MV-4-11 (cell line): ENCODE measurements around the gene STPG3.
A peak's percentile ranks its signal among the peaks of the same experiment; 100 is the strongest.

Source experiments
- DNase-seq: peaks from one replicate; lab custom pipeline; 2025; lab: John Stamatoyannopoulos, UW

STPG3 gene

DNA sequence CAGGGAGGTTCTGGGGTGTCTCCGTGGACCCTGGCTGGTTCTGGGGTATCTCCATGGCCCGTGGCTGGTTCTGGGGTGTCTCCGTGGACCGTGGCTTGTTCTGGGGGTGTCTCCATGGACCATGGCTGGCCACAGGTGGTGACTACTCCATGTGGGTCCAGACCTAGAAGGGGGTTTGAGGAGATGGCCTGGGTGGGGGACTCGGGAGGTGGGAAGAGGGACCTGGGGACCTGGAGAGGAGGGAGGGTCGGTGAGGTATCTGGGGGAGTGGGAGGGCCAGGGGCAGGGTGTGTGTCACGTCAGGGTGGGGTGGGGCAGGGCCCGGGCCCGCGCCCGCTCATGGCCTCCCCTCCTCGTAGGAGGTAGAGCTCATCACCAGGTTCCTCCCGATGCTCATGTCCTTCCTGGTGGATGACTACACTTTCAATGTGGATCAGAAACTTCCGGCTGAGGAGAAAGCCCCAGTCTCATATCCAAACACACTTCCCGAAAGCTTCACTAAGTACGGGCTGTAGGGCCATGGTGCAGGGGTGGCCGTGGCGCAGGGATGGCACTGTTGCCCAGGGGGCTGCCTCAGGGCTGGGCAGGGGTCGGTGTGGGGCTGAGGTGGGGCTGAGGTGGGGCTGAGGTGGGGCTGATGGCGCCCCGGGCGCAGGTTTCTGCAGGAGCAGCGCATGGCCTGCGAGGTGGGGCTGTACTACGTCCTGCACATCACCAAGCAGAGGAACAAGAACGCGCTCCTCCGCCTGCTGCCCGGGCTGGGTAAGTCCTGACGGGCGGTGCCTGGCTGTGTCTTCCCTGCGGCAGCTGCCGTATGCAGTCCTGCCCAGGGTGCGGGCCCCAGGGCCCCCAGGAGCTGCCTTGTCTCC, 15.7 kb downstream of the STPG3 start:
- DNase-seq: no peak

DNA sequence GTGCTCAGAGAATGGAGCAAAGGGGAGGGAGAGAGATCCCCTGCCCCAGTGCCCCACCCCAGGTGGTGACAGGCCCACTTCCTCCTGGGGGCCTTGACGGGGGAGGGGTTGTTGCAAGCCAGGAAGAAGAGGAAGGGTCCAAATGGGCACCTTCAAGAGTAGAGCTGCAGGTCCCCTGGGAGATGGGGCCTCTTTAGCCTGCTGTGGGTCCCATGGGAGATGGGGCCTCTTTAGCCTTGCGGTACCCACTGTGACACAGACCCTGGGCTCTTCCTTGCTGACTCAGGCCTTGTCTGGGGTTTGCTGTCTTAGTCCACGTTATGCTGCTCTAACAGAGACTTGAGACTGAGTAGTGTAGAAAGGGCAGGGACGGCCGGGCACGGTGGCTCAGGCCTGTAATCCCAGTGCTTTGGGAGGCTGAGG, 16.9 kb downstream of the STPG3 start:
- peak; percentile 9 for DNase-seq

DNA sequence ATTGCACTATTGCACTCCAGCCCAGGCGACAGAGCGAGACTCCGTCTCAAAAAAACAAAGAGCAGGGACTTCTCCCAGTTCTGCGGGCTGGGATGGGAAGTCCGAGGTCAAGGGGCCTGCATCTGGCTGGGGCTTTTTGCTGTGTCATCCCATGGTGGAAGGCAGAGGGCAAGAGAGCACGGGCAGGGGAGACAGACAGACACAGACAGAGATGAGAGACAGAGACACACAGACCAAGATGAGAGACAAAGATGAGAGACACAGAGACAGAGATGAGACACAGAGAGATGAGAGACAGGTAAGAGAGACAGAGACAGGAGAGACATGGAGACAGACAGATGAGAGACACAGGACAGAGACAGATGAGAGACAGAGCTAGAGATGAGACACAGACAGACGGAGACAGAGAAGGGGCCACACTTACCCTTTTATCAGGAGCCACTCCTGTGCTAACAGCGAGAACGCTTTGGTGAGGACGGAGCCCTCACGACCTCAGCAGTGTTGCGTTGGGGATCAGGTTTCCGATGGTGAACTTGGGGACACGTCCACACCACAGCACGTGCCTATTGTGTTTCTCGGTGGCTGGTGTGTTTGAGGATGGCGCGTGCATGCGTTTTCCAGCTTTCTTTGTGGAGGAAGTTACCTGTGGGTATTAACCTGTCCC, 17.6 kb downstream of the STPG3 start:
- DNase-seq: no peak

DNA sequence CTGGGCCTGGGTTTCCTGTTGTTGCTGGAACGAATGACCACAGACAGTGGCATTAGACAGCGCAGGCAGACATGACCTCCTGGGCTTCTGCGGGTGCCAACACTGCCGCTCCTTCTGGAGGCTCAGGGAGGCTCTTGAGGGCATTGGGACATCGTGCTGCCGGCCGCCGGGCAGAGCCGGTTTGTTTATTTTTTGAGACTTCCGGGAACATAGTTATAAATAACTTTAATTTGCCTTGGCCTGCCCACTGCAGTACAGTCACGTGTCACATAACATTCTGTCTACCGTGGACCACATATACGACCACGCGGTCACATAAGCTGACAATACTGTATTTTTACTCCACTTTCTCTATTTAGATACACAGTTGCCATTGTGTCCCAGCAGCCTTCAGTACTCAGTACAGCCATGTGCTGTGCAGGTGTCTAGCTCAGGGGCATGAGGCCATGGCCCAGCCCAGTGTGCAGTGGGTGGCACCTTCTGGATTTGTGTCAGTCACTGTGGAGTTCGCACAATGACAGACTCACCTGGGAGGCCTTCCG, 18.2 kb downstream of the STPG3 start:
- DNase-seq: peak; percentile 68

DNA sequence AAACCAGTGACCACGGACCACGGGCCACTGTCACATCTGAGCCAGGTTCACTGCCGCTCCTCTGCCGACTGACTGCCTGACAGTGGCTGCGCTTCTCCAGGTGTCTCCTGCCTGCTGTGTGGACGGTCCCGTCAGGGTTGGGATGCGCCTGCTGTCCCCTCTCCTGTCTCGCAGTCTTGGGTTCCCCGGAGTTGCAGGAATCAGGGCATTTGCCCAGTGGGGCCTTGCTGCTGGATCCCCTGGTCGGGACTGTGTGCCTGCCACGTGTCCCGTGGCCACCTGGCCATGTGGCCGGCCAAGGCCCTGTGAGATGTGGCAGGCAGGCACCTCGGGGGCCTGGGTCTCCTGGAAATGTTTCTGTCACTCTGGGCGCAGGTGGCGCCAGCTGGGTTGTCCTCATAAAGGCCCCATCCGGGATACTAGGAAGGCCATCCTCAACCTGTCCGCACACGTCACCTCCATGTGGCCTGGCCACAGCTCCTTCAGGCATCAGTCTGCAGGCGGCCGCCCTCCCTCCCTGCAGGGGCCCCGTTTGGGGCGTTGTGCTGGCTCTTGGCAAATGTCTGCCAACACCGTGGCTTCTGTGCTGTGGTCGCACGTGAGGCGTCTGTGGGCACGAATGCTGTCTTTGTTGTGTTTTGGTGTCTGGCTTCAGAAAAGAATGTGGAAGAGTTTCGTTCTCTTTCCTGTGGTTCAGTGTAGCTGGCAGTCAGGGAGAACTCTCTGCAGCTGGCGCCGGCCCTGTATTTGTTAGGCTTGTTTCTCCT, 20.0 kb downstream of the STPG3 start:
- peak; percentile 67 for DNase-seq

DNA sequence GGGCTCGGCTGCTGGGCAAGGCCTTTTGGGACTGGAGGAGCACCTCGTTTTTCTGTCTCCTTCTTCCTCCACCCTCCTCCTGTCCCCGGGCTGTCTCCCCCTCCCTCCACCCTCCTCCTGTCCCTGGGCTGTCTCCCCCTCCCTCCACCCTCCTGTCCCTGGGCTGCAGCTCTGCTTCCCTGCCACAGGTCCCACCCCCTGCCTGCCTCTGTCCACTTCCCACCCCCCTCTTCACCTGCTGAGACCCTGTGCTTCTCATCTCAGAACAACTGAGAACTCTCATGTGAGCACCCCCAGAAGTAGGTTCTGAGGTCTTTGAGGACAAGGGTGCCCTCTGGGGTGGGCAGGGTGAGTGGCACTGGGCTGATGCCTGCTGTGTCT, 20.6 kb downstream of the STPG3 start:
- no peak for DNase-seq

DNA sequence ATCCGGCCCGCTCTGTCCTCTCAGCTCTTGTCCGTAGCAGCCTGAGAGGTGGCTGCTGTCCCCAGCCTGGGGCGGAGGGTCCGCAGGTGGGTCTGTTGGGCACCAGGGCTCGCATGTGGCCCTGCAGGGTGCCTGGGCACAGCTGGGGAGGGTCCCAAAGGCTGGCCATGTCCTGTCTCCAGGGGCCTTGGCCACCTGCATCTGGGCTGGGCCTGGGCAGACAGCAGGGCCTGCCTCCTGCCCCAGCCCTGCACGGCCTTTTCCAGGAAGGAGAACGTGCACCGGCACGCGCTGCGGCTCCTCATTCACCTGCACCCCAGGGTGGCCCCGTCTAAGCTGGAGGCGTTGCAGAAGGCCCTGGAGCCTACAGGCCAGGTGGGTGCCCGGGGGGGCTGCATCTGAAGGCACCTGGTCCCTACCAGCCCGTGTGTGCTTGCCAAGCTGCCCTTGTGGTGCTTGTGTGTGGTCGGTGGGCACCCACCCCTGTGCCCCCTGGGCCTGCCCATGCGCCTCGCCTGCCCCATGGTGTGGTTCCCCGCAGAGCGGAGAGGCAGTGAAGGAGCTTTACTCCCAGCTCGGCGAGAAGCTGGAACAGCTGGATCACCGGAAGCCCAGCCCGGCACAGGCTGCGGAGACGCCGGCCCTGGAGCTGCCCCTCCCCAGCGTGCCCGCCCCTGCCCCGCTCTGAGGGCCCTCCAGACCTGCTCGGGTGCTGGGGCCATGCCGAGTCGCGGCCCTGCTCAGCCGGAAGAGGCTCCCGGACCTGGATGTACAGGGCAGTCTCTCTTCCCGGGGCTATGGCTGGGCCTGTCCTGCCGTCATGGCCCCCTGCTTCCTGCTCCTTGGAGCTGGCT, 21.4 kb downstream of the STPG3 start:
- DNase-seq: no peak

DNA sequence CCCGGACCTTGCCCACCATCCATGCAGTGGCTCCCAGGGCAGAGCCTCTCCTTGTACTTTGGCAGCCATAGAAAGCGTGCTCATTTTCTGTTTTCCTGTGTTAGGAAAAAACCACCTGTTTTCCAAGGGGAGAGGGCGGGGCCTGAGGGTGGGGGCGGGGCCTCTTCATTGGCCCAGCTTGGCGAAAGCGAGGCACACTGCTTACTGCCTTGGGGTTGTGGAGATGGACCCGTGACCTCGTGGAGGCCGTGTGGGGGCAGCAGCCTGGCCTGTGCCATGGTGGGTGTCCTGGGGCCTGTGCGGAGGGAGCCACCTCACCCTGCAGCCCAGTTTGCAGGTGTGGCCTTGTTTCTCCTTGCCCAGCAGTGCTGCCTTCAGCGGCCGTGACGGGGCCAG, 22.0 kb downstream of the STPG3 start:
- DNase-seq: no peak

DNA sequence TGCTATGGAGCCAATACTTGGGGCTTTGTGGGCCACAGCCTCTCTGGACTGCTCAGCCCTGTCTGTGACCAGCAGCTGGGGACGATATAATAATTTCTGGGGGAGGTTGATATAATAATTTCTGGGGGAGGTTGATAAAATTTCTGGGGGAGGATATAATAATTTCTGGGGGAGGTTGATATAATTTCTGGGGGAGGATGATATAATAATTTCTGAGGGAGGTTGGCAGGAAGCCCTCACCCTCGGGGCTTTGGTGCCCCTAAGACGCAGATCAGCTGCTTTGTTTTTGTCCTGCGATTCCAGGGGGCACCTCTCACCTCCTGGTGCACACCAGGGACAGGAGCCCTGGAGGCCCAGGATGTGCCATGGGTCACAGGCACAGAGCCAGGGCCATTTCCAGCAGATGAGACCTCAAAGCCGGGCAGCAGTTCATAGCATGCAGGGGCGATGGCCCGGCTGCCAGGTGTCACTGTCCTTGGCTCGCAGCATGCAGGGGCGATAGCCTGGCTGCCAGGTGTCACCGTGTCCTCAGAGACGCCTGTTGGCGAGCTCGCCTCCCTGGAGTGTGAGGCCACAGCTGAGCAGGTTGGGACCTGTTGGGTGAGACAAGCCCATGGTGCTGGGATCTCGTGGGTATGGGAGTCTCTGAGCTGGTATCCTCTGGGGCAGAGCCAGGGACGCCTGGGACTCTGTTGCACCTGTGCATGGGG, 22.7 kb downstream of the STPG3 start:
- no peak for DNase-seq

DNA sequence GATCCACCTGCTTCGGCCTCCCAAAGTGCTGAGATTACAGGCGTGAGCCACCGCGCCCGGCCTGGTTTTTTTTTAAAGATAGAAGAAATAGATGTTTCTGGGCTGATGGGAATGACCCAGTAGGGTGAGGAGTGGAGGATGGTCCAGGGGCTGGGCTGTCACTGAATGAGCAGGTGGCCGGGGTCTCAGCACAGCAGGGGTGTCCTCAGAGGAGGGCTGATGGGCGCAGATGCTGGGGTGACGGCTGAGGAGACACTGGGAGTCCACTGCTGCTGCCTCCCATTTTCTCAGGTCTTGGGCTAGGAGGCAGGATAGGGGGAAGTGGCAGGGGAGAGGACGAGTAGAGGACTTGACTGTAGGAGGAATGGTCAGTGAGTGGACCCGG, 24.1 kb downstream of the STPG3 start:
- DNase-seq: no peak

DNA sequence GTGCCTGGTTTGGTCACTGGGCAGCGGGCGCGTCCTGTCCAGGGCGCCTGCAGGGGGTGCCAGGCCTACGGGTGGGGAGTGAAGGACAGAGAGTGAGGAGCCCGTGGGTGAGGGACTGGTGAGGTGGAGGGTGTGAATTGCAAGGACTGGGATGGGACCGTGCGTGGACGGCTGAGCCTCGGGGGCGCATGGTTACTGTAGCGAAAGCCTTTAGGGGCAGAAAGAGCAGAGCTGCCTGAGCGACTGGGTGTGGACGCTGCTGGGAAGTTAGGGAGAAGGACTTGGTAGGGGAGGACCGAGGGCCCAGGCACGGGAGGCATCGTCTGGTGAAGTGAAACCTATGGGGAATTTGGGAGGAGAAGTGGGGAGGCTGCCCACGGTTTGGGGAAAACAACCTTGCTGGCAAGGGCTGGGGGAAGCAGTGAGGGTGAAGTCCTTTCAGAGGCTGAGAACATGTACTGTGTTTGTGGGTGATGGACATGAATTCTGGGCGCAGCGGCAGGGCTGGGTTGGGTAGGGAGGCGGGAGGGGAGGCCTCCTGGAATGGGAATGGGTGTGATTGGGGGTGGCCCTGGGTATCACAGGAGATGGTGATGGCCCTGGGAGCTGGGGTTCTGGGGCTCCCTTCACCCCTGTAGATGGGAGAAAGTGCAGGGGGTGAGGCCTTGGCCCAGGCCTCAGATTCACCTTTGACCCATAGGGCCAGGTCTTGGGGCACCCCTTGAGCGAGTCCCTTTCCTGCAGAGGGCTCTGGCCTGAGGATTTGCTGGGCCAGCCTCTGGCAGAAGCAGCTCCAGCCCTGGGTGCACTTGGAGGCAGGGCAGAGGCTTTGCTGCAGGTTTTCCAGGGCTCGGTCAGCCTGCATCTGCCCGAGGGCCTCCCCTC, 24.7 kb downstream of the STPG3 start:
- DNase-seq: no peak

DNA sequence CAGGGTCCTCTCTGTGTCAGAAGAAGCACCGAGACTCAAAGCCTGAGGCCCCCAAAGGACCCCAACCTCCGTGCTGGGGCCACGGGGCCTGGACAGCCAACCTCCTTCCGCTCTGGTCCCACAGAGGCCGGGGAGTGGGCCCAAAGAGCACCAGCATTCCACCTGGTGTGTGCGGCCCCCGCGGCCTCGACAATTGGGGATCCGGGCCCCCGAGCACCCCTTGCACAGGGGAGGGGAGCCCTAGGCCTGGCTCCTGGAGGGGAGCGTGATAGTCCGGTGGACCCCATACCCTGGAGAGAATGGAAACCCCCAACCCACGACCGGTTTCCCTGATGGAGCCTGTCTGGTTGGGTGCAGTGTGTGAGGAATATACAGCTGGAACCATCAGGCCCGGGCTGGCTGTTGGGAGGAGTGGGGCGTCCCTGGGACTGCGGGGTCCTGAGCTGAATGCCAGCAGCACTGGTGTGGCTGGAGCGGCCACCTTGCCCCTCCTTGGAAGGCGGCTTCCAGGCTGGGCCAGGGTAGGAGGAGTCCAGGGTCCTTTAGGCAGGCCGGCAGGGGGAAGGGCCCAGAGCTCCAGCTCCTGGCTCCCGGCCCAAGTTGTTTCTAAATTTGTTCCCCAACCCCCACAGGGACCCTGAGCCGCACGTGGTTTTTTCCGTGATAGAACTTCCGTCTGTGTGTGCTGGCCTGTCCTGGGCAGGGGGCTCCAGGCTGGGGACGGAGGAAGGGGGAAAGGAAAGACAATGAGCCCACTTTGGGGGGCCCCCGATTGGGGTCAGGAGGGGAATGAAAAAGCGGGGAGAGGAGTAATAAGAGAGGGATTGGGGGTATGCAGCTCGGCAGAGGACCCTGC, 25.6 kb downstream of the STPG3 start:
- peak; percentile 67 for DNase-seq

DNA sequence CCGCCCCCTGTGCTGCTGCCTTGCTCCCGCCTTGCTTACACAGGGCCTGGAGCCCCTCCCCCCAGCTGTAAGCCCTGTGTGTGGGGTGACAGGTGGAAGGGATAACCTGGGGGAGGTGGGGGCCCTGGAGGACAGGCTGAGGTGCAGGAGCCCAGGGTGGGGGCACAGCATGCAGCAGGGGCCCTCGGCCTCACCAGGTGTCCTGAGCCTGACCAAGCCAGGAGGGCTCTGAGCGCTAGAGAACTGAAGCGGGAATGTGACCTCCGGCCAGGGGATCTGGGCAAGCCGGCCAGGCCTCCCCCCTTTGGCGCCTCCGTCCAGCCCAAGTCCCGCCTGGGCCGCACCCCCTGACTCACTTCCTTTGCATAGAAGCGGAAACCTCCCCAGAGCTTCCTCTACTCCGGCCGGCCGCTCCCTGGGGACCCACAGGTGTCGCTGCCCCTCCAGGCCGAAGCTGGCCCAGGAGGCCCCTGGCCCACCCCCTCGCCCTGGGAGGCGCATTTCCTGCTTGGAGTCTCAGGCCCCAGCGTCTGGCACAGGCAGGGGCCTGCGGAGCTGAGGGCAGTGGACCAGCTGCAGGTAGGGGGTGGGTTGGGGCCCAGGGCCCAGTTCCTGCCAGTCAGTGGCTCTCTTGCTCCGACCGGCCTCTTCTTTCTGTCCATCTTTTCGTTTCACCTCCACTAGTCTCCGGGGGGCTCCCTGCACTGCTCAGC, 26.4 kb downstream of the STPG3 start, which contains the start of gene TOR4A:
TOR4A (plus strand) TSS at position 398 of the 713 bp plus-strand sequence. CDS start 964 bp downstream, outside the sequence.
- peak; percentile 83 for DNase-seq

DNA sequence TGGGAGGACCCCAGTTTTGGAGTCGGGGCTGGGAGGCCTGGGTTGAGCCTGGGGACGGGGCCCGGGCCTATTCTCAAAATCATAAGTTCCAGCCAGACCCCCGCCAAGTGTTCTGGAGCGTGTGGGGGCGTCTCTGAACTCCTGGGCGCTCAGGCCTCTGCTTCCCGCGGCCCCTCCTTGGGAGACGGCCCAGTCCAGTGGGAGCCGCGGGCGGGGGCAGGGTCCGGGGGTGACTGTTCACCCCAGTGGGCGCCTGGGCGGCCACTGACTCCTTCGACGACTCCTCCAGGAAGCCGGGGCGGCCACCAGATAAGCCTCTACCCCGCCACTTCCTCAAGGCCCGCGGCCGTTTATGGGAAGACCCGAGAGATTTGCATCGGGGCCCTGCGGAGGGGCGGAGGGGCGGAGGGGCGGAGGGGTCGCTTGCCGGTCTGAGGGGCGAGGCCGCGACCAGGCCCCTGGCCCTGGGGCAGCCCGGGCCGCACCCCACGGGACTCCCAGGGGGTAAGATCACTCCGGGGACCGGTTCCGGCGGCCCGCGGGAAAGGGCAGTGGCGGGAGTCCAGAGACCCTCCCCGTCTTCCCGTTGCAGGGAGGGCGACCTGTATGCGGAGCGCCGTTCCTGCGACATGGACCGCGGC, 27.1 kb downstream of the STPG3 start:
- peak; percentile 49 for DNase-seq

DNA sequence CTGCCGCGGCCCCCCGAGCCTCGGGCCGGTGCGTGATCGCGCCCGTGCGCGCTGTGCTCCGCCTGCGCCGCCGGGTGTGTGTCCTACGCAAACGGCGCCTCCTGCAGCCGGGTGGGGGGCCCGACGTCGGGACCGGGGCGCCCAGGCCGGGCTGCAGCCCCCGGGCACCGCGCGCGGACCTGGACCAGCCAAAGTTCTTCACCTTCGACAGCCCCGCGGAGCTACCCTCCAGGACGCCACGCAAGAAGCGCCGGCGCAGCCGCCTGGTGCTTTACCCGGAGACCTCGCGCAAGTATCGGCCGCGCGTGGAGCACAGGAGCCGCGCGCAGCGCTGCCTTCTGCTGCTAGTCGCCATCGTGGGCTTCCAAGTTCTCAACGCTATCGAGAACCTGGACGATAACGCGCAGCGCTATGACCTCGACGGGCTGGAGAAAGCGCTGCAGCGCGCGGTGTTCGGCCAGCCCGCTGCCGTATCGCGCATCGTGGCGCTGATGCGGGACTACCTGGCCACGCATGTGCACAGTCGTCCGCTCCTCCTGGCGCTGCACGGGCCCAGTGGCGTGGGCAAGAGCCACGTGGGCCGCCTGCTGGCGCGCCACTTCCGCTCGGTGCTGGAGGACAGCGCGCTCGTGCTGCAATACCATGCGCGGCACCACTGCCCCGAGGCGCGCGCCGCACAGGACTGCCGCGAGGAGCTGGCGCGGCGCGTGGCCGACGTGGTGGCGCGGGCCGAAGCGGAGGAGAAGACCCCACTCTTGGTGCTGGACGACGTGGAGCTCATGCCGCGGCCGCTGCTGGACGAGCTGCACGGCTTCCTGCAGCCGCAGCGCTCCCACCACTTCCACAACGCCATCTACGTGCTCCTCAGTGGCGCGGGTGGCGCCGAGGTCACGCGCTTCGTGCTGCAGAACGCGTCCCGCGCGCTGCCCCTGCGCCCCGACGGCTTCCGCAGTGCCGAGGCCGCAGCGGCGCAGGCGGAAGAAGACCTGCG, 27.9 kb downstream of the STPG3 start:
- no peak for DNase-seq

DNA sequence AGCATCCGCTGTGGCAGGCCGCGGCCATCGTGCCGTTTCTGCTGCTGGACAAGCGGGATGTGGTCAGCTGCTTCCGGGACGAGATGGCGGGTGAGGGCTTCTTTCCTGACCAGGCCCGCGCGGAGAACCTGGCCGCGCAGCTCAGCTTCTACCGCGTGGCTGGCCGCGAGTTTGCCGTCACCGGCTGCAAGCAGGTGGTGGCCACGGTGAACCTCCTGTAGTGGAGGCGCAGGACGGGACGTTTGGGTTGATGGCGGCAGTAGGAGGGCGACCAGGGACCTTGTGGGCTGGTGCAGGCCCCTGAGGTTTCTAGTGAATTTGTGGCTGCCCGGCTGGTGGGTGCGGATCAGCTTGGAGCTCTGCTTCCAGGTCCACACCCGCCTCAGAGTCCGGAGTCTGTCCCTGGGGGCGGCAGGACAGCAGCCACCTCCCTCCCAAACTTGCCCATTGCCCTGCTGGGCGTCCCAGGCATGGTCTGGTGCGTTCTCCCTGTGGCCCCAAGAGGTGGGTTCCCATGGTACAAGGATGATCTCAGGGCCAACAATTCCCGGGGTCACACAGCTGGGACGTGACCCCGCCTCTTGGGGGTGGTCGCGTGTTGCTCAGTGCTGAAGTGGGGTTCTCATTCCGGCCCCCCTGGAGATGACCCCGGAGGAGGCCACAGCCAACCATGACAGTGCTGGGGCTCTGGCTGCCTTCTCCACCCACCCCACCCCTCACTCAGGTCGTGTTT, 28.8 kb downstream of the STPG3 start:
- DNase-seq: no peak
